GM18858 (cell line): ENCODE data around the gene VAMP5.

Experiments
- ATAC-seq: cut with Tn5 transposase; IDR thresholded peaks from one replicate; pipeline ENCODE4 v1.9.1; 2021; ENCODE audit not compliant: unreplicated experiment

Gene VAMP5

GRCh38 chr2:85628658-85629057 is 44.4 kb downstream of the VAMP5 start:
- no peak for ATAC-seq

GRCh38 chr2:85631316-85631715 is 47.1 kb downstream of the VAMP5 start:
- no peak for ATAC-seq

DNA sequence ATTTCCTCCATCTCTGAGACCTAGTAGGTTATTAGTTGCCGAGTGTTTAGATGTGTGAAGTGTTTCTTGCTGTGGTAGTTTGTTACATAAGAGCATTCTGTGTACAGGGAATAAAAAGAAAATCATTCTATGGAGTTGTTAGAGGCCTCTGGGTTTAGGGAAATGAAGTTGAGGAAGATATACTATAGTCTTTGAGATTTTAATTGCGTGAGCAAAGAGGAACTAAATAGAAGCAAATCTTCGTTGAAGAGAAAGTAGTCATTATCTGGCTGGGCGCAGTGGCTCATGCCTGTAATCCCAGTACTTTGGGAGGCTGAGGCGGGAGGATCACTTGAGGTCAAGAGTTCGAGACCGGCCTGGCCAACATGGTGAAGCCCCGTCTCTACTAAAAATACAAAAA is 50.8 kb downstream of the VAMP5 start:
- ATAC-seq = no peak

DNA sequence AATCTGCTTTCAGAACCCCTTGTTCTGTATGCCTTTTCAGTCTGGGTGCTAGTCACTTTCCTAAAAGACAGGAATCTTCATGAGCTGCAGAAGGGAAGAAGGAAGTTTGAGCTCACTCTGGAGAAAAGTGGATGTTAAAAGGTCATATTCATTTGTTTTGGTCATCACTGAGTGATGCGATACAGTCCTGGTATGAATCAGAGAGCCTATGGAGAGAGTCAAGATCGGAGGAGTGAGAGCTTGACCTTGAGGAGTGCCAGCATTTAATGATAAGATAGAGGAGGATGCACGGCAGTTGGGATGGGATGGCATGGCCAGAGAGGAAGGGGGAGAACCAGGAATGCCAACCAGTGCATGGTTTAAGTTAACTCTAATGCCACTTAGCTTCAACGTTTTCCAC is 51.4 kb downstream of the VAMP5 start:
- no peak for ATAC-seq

DNA sequence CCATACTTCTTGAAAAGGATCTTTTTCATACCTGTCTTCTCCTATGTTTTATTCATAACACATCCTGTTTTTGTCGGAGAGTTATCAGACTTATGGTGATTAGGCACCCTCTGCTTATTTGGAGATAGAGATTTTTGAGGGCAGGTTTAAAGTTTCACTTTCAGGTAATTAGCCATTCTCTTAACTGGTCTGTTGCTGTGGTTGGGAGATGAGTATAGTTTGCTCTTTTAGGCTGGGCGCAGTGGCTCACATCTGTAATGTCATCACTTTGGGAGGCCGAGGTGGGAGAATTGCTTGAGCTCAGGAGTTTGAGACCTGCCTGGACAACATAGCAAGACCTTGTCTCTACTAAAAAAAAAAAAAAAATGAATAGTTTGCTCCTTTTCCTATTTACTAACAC is 58.5 kb downstream of the VAMP5 start:
- peak; percentile 68 for ATAC-seq
